A673 (cell line): ENCODE measurements around the gene SH3RF1. TPM values are rescaled to one million over a fixed set of nuclear protein-coding genes. Genes with fewer than 3 reads are reported as not detected.

ENCODE experiments used
- BruUV-seq: library from RNA; stranded (reverse); fragments of 400-500 nt; replicated peaks from 2 replicates; lab custom pipeline; 2021; lab: Mats Ljungman, UMichigan
- CTCF ChIA-PET: fragments of 300-600 bp; sonication (Branson Sonifier 250); formaldehyde crosslinking; loops from one replicate; lab custom pipeline; 2022; ENCODE audit warnings: antibody characterized with exemption; lab: Charles Lee
- POLR2A ChIA-PET: fragments of 300-600 bp; sonication (Branson Sonifier 250); formaldehyde crosslinking; loops from one replicate; lab custom pipeline; 2022; ENCODE audit warnings: antibody characterized with exemption; ENCODE audit not compliant: low non-redundant PET; lab: Charles Lee
- DNase-seq: peaks from one replicate; pipeline ENCODE4 v3.0.0-alpha.2; 2015; ENCODE audit warnings: low spot score
- H3K27ac ChIP-seq: fragments of 200-600 bp; sonication (generic); 2 replicates; pipeline ENCODE4 v1.5.1; 2016; ENCODE audit warnings: mixed run types, low read depth, mild to moderate bottlenecking, mixed read lengths, antibody characterized with exemption, low read length; ENCODE audit not compliant: poor library complexity, severe bottlenecking
- H3K27me3 ChIP-seq: fragments of 200-600 bp; sonication (generic); replicated peaks from 2 replicates; pipeline ENCODE4 v1.6.1; 2017; ENCODE audit warnings: mixed run types, low read depth, mild to moderate bottlenecking, mixed read lengths, antibody characterized with exemption, low read length; ENCODE audit not compliant: insufficient read depth, poor library complexity
- H3K36me3 ChIP-seq: fragments of 200-600 bp; sonication (generic); 2 replicates; pipeline ENCODE4 v1.6.1; 2016; ENCODE audit warnings: mixed run types, mild to moderate bottlenecking, mixed read lengths, antibody characterized with exemption, low read length; ENCODE audit not compliant: insufficient read depth, poor library complexity, severe bottlenecking
- H3K4me1 ChIP-seq: fragments of 200-600 bp; sonication (generic); 2 replicates; pipeline ENCODE4 v1.6.1; 2017; ENCODE audit warnings: mixed run types, mild to moderate bottlenecking, mixed read lengths, antibody characterized with exemption, low read length; ENCODE audit not compliant: insufficient read depth, poor library complexity, severe bottlenecking
- H3K4me3 ChIP-seq: fragments of 200-600 bp; sonication (generic); 2 replicates; pipeline ENCODE4 v1.5.1; 2016; ENCODE audit warnings: low read depth, mixed run types, mild to moderate bottlenecking, mixed read lengths, low read length; ENCODE audit not compliant: poor library complexity, severe bottlenecking
- H3K9me3 ChIP-seq: fragments of 200-600 bp; sonication (generic); 2 replicates; pipeline ENCODE4 v1.6.1; 2016; ENCODE audit warnings: mixed run types, low read depth, mild to moderate bottlenecking, mixed read lengths, antibody characterized with exemption, low read length; ENCODE audit not compliant: poor library complexity, severe bottlenecking
- EZH2 ChIP-seq: fragments of 200-600 bp; sonication (generic); IDR thresholded peaks from 2 replicates; pipeline ENCODE4 v1.6.1; 2017; ENCODE audit warnings: borderline replicate concordance, low read depth, mild to moderate bottlenecking, mixed read lengths, antibody characterized with exemption, low read length; ENCODE audit not compliant: poor library complexity, severe bottlenecking
- intact Hi-C: fragments of 100-400 bp; cut with micrococcal nuclease; formaldehyde crosslinking; loops from one replicate; pipeline ENCODE4 v1.10.0; 2022; ENCODE audit not compliant: unreplicated experiment
- total RNA-seq: library from RNA; stranded (reverse); gene quantifications from 2 replicates; pipeline ENCODE4 v1.2.3, GENCODE V29; 2021
- TF ChIP-seq, protein P1 (sequence below): fragments of 300-800, 200-600 bp; sonication (generic); conservative IDR thresholded peaks from 2 replicates; pipeline ENCODE4 v1.5.1; 2017; ENCODE audit warnings: low read depth, mild to moderate bottlenecking, antibody characterized with exemption, low read length, moderate library complexity, mixed read lengths

The SH3RF1 gene
- total RNA-seq, 1 experiment from 2014 or later, result 15.3 TPM

DNA sequence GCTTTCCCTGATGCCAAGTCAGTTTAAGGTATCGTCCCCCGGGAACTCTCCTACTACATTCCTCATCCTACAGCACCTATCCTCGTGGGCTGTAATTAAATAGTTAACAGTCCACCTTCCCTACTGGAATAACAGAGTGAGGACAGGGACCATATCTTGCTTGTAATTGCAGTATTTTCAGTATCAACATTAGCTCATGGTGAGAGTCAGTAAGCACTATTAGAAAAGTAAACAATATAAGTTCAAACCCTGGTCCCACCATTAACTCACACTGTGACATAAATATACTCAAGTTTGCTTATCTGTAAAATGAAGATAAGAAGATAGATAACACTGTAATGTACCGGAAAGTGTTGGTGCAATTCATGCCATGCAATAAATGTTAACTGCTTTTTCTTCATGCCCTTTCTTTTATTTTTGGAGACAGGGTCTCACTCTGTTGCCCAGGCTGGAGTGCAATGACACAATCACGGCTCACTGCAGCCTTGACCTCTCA, 61.3 kb downstream of the SH3RF1 start:
- Histone ChIP-seq H3K27me3 (no peaks in the 10 kb centered on the region), H3K4me3 (no peak overlapping the region), H3K36me3 (no peaks in the 10 kb centered on the region), H3K27ac (no peak overlapping the region), H3K4me1 (peaks cover 9% of the 10 kb centered on the region), H3K9me3 (no peaks in the 10 kb centered on the region)
- intact Hi-C loops, result no loop called here
- BruUV-seq, result no TSS peak
- POLR2A ChIA-PET, result no interaction called here
- CTCF ChIA-PET, result no interaction called here
- no peak for TF ChIP-seq EZH2
- TF ChIP-seq, protein P1, sequence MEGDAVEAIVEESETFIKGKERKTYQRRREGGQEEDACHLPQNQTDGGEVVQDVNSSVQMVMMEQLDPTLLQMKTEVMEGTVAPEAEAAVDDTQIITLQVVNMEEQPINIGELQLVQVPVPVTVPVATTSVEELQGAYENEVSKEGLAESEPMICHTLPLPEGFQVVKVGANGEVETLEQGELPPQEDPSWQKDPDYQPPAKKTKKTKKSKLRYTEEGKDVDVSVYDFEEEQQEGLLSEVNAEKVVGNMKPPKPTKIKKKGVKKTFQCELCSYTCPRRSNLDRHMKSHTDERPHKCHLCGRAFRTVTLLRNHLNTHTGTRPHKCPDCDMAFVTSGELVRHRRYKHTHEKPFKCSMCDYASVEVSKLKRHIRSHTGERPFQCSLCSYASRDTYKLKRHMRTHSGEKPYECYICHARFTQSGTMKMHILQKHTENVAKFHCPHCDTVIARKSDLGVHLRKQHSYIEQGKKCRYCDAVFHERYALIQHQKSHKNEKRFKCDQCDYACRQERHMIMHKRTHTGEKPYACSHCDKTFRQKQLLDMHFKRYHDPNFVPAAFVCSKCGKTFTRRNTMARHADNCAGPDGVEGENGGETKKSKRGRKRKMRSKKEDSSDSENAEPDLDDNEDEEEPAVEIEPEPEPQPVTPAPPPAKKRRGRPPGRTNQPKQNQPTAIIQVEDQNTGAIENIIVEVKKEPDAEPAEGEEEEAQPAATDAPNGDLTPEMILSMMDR, result no peak
- no peak for DNase-seq

DNA sequence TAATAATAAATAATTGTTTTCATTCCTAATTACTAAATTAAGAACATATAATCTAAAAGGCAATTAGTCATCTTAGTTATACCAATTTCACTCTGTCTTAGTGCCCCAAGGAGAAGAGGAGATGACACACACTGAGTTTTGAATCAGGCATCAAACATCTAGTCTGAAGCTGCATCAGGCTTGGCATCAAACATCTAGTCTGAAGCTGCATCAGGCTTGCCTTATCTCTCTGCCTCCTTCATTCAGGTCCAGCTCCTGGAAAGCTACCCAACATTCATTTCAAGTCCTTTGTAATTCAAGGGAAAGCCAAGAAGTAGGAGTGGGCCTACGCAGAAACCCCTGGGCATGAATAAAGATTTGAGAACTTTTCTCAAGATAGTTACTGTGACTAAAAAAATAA, 62.2 kb downstream of the SH3RF1 start:
- intact Hi-C loops, result no loop called here
- Histone ChIP-seq H3K27ac (no peak overlapping the region), H3K9me3 (no peaks in the 10 kb centered on the region), H3K36me3 (no peaks in the 10 kb centered on the region), H3K4me3 (no peak overlapping the region), H3K4me1 (peaks cover 9% of the 10 kb centered on the region), H3K27me3 (no peaks in the 10 kb centered on the region)
- ChIA-PET CTCF (no interaction called here), POLR2A (interaction anchor here (0.7 kb wide), 1 partner anchor 15 kb away, joined by 5 read pairs; no protein-coding TSS in a partner anchor)
- TF ChIP-seq EZH2, result no peak
- TF ChIP-seq, protein P1, result no peak
- no TSS peak for BruUV-seq
- no peak for DNase-seq

DNA sequence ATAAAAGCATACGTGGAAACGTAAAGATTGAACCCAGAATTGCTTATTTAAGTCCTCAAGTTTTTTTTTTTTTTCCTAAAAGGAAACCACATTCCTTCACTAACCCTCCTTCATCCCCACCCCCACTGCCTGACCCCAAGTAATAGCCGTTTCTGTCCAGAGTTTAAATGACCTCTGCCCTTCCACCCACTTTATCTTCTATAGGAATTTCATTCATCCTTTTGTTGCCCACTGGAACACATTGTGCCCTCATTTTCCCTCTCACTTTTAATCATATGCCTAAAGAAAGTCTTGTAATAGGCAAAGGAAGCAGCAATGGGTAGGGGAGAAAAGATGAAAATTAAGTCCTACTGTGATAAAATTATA, 62.7 kb downstream of the SH3RF1 start:
- no TSS peak for BruUV-seq
- no peak overlapping the region for H3K4me3 ChIP-seq

More for the DNA sequence above, 62.7 kb downstream of the SH3RF1 start:
- Histone ChIP-seq H3K4me1 (peaks cover 9% of the 10 kb centered on the region), H3K36me3 (no peaks in the 10 kb centered on the region), H3K27me3 (no peaks in the 10 kb centered on the region), H3K9me3 (no peaks in the 10 kb centered on the region), H3K27ac (no peak overlapping the region)
- POLR2A ChIA-PET, result interaction anchor here (0.7 kb wide), 1 partner anchor 14 kb away, joined by 5 read pairs; no protein-coding TSS in a partner anchor
- CTCF ChIA-PET, result no interaction called here
- no peak for TF ChIP-seq EZH2
- TF ChIP-seq, protein P1, result no peak
- intact Hi-C loops, result no loop called here
- DNase-seq, result no peak
